ENCODE measurements around the gene TMEM161B. TPM values are rescaled to one million over a fixed set of nuclear protein-coding genes. Genes with fewer than 3 reads are reported as not detected.

TMEM161B gene
- total RNA-seq (10 to 100 TPM; 11.1 to 12.6 (median 12.3) TPM), polyA plus RNA-seq (5.1 TPM)
- long read RNA-seq, donor 1, transcript TMEM161B-201 (12 exons, 2,594 nt): major isoform, 10 of 20 reads
- long read RNA-seq, donor 1, partial matches to known transcripts: 2 of 20 reads
- long read RNA-seq, donor 1, other reads (novel, unspliced or antisense): 8 of 20 reads
- long read RNA-seq, donor 2, partial matches to known transcripts: 0 of 5 reads
- long read RNA-seq, donor 2, other reads (novel, unspliced or antisense): 3 of 5 reads
- long read RNA-seq, donor 3, transcript TMEM161B-201 (12 exons, 2,594 nt): major isoform, 21 of 74 reads
- long read RNA-seq, donor 3, partial matches to known transcripts: 15 of 74 reads
- long read RNA-seq, donor 3, other reads (novel, unspliced or antisense): 37 of 74 reads
- long read RNA-seq, donor 4, partial matches to known transcripts: 0 of 3 reads
- long read RNA-seq, donor 4, other reads (novel, unspliced or antisense): 2 of 3 reads

- Histone ChIP-seq H3K27ac (ENCODE audit: low read length) (peak within 1 kb of the TSS; percentile 86), H3K4me1 (ENCODE audit: control insufficient read depth, insufficient read depth, low read length) (no peaks in the 10 kb centered on the region), H3K4me3 (ENCODE audit: low read length) (peak within 1 kb of the TSS; percentile 97), H3K9me3 (ENCODE audit: control insufficient read depth, low read length) (no peaks in the 10 kb centered on the region), H3K27me3 (ENCODE audit: control insufficient read depth, insufficient read depth) (no peaks in the 10 kb centered on the region)
- ATAC-seq: peak; percentile 100
- DNase-seq: peak; percentile 92 to 96 (median 95)
- intact Hi-C loops (cut with DNase I): no loop called here
- WGBS: under 1% methylated on average over 46 of the region's 46 CpGs
Observed at GRCh38 chr5:88268385-88269184, at the start of gene TMEM161B. Gene TMEM161B (minus strand): TSS chr5:88268845. CDS start chr5:88268723, 122 bp downstream.

- Histone ChIP-seq H3K9me3 (ENCODE audit: control insufficient read depth, low read length) (no peaks in the 10 kb centered on the region), H3K27me3 (ENCODE audit: control insufficient read depth, insufficient read depth) (no peaks in the 10 kb centered on the region), H3K27ac (ENCODE audit: low read length) (no peak overlapping the region), H3K4me3 (ENCODE audit: low read length) (no peak overlapping the region), H3K4me1 (ENCODE audit: control insufficient read depth, insufficient read depth, low read length) (no peaks in the 10 kb centered on the region)
- no peak for DNase-seq
- ATAC-seq: no peak
- WGBS: 31% methylated on average over 2 of the region's 2 CpGs
- intact Hi-C loops (cut with DNase I): no loop called here
Observed at GRCh38 chr5:88304356-88304755, 35.7 kb upstream of the TMEM161B start.

- Histone ChIP-seq H3K4me3 (ENCODE audit: low read length) (no peak overlapping the region), H3K4me1 (ENCODE audit: control insufficient read depth, insufficient read depth, low read length) (no peaks in the 10 kb centered on the region), H3K9me3 (ENCODE audit: control insufficient read depth, low read length) (no peaks in the 10 kb centered on the region), H3K27me3 (ENCODE audit: control insufficient read depth, insufficient read depth) (no peaks in the 10 kb centered on the region), H3K27ac (ENCODE audit: low read length) (no peak overlapping the region)
- intact Hi-C loops (cut with DNase I): no loop called here
- DNase-seq (no peak), ATAC-seq (no peak)
Observed at GRCh38 chr5:88298425-88298824, 29.8 kb upstream of the TMEM161B start.

GRCh38 chr5:88290801-88291200 is 22.2 kb upstream of the TMEM161B start:
- WGBS: 66% methylated on average over 3 of the region's 3 CpGs
- Histone ChIP-seq H3K4me3 (ENCODE audit: low read length) (no peak overlapping the region), H3K27ac (ENCODE audit: low read length) (no peak overlapping the region), H3K4me1 (ENCODE audit: control insufficient read depth, insufficient read depth, low read length) (no peaks in the 10 kb centered on the region), H3K9me3 (ENCODE audit: control insufficient read depth, low read length) (no peaks in the 10 kb centered on the region), H3K27me3 (ENCODE audit: control insufficient read depth, insufficient read depth) (no peaks in the 10 kb centered on the region)
- intact Hi-C loops (cut with DNase I): no loop called here
- DNase-seq (no peak), ATAC-seq (no peak)

- DNase-seq: no peak
- WGBS: 87% methylated on average over 5 of the region's 5 CpGs
- intact Hi-C loops (cut with DNase I): no loop called here
- Histone ChIP-seq H3K9me3 (ENCODE audit: control insufficient read depth, low read length) (no peaks in the 10 kb centered on the region), H3K27me3 (ENCODE audit: control insufficient read depth, insufficient read depth) (no peaks in the 10 kb centered on the region), H3K4me3 (ENCODE audit: low read length) (no peak overlapping the region), H3K27ac (ENCODE audit: low read length) (no peak overlapping the region), H3K4me1 (ENCODE audit: control insufficient read depth, insufficient read depth, low read length) (no peaks in the 10 kb centered on the region)
- no peak for ATAC-seq
Observed at GRCh38 chr5:88288528-88289197, 20.0 kb upstream of the TMEM161B start.

- ATAC-seq (no peak), DNase-seq (no peak)
- WGBS: 84% methylated on average over 4 of the region's 4 CpGs
- H3K27ac ChIP-seq (ENCODE audit: low read length): no peak overlapping the region
- no peaks in the 10 kb centered on the region for H3K9me3 ChIP-seq (ENCODE audit: control insufficient read depth, low read length)
- H3K27me3 ChIP-seq (ENCODE audit: control insufficient read depth, insufficient read depth): no peaks in the 10 kb centered on the region
- H3K4me1 ChIP-seq (ENCODE audit: control insufficient read depth, insufficient read depth, low read length): no peaks in the 10 kb centered on the region
- H3K4me3 ChIP-seq (ENCODE audit: low read length): no peak overlapping the region
- intact Hi-C loops (cut with DNase I): no loop called here
Observed at GRCh38 chr5:88287846-88288527, 19.3 kb upstream of the TMEM161B start.

- 81% methylated on average over 3 of the region's 3 CpGs for whole genome bisulfite sequencing
- intact Hi-C loops (cut with DNase I): no loop called here
- Histone ChIP-seq H3K27me3 (ENCODE audit: control insufficient read depth, insufficient read depth) (no peaks in the 10 kb centered on the region), H3K4me3 (ENCODE audit: low read length) (no peak overlapping the region), H3K4me1 (ENCODE audit: control insufficient read depth, insufficient read depth, low read length) (no peaks in the 10 kb centered on the region), H3K9me3 (ENCODE audit: control insufficient read depth, low read length) (no peaks in the 10 kb centered on the region), H3K27ac (ENCODE audit: low read length) (no peak overlapping the region)
- ATAC-seq (no peak), DNase-seq (no peak)
Observed at GRCh38 chr5:88287302-88287701, 18.7 kb upstream of the TMEM161B start.

GRCh38 chr5:88283690-88284089 is 15.0 kb upstream of the TMEM161B start:
- H3K27ac ChIP-seq (ENCODE audit: low read length): no peak overlapping the region
- H3K4me3 ChIP-seq (ENCODE audit: low read length): no peak overlapping the region
- ATAC-seq (no peak), DNase-seq (no peak)
- intact Hi-C loops (cut with DNase I): no loop called here
- H3K4me1 ChIP-seq (ENCODE audit: control insufficient read depth, insufficient read depth, low read length): no peaks in the 10 kb centered on the region
- H3K9me3 ChIP-seq (ENCODE audit: control insufficient read depth, low read length): no peaks in the 10 kb centered on the region
- H3K27me3 ChIP-seq (ENCODE audit: control insufficient read depth, insufficient read depth): no peaks in the 10 kb centered on the region

- no peaks in the 10 kb centered on the region for H3K27me3 ChIP-seq (ENCODE audit: control insufficient read depth, insufficient read depth)
- no peaks in the 10 kb centered on the region for H3K9me3 ChIP-seq (ENCODE audit: control insufficient read depth, low read length)
- DNase-seq (no peak), ATAC-seq (no peak)
- 86% methylated on average over 3 of the region's 3 CpGs for WGBS
- no peak overlapping the region for H3K27ac ChIP-seq (ENCODE audit: low read length)
- no peak overlapping the region for H3K4me3 ChIP-seq (ENCODE audit: low read length)
- no peaks in the 10 kb centered on the region for H3K4me1 ChIP-seq (ENCODE audit: control insufficient read depth, insufficient read depth, low read length)
- intact Hi-C loops (cut with DNase I): no loop called here
Observed at GRCh38 chr5:88281322-88281721, 12.7 kb upstream of the TMEM161B start.

- Histone ChIP-seq H3K27me3 (ENCODE audit: control insufficient read depth, insufficient read depth) (no peaks in the 10 kb centered on the region), H3K9me3 (ENCODE audit: control insufficient read depth, low read length) (no peaks in the 10 kb centered on the region), H3K4me3 (ENCODE audit: low read length) (no peak overlapping the region), H3K4me1 (ENCODE audit: control insufficient read depth, insufficient read depth, low read length) (no peaks in the 10 kb centered on the region), H3K27ac (ENCODE audit: low read length) (no peak overlapping the region)
- DNase-seq (no peak), ATAC-seq (no peak)
- intact Hi-C loops (cut with DNase I): no loop called here
- 88% methylated on average over 1 of the region's 1 CpG for WGBS
Observed at GRCh38 chr5:88279584-88279983, 10.9 kb upstream of the TMEM161B start.
